ENCODE data around the gene TMEM131. TPM values are rescaled to one million over a fixed set of nuclear protein-coding genes. Genes with fewer than 3 reads are reported as not detected.

Gene TMEM131
- total RNA-seq, 1 donor from 2014 or later: 43.9 TPM

DNA sequence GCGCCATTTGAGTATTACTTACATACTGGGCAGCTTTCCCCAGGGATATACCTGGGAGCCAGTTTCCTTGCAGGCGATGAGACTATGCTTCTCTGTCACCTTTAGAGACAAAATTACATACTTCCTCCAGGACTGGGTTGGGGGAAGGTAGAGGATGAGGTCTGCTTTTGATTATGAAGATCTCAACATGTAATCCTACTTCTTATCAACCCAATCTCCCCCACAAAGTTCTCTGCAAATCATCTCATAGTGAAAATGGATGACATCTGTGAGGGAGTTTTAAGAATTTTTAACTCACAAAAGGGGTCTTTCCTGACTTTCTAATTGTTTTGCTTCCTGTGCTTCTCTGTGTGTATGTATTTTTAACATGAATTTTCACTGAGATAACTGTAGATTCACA, 81.9 kb downstream of the TMEM131 start:
- no peak for DNase-seq (ENCODE audit: low read depth, low spot score)
- peaks cover 19% of the 10 kb centered on the region for H3K36me3 Mint-ChIP-seq (ENCODE audit: low read depth)
- H3K9me3 Mint-ChIP-seq: peaks cover 2% of the 10 kb centered on the region
- no peak overlapping the region for H3K27ac Mint-ChIP-seq (ENCODE audit: unreplicated experiment)
- no peaks in the 10 kb centered on the region for H3K27me3 Mint-ChIP-seq (ENCODE audit: low read depth)
- H3K4me3 Mint-ChIP-seq: no peak overlapping the region
- H3K4me1 Mint-ChIP-seq: no peaks in the 10 kb centered on the region
- TF ChIP-seq, protein P1, sequence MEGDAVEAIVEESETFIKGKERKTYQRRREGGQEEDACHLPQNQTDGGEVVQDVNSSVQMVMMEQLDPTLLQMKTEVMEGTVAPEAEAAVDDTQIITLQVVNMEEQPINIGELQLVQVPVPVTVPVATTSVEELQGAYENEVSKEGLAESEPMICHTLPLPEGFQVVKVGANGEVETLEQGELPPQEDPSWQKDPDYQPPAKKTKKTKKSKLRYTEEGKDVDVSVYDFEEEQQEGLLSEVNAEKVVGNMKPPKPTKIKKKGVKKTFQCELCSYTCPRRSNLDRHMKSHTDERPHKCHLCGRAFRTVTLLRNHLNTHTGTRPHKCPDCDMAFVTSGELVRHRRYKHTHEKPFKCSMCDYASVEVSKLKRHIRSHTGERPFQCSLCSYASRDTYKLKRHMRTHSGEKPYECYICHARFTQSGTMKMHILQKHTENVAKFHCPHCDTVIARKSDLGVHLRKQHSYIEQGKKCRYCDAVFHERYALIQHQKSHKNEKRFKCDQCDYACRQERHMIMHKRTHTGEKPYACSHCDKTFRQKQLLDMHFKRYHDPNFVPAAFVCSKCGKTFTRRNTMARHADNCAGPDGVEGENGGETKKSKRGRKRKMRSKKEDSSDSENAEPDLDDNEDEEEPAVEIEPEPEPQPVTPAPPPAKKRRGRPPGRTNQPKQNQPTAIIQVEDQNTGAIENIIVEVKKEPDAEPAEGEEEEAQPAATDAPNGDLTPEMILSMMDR (conservative IDR thresholded peaks at IDR 0.05): no peak

DNA sequence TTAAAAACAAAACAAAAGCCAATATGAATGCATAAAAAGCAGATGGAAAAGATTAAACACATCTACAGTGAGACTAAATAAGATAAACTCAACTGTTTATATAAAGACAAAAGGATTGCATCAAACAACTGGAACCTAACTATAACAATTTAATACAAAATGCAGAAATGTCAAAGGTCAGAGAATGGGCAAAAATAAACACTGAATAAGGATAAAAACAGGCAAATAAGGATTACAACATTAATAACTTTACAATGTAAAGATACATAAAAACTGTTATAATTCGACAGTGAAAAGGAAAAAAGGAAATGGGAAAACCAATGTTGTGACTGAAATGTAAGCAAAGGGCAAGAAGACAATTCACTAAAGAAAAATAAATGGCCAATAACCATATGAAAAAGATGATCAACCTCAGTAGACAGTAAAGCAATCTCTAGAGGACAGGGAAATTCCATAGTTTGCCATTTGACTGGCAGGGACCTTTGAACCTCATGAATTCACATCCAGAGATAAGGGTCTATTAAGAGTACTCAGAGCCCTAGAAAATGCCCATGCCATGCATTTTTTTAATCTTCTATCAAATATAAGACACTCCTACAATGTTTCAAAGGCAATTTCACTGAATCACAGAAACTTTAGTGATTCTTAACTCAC, 83.7 kb downstream of the TMEM131 start:
- Mint-ChIP-seq H3K4me1 (no peaks in the 10 kb centered on the region), H3K36me3 (ENCODE audit: low read depth) (peaks cover 16% of the 10 kb centered on the region), H3K27ac (ENCODE audit: unreplicated experiment) (no peak overlapping the region), H3K27me3 (ENCODE audit: low read depth) (no peaks in the 10 kb centered on the region), H3K9me3 (peaks cover 2% of the 10 kb centered on the region), H3K4me3 (no peak overlapping the region)
- no peak for DNase-seq (ENCODE audit: low read depth, low spot score)
- TF ChIP-seq, protein P1 (conservative IDR thresholded peaks at IDR 0.05): no peak

DNA sequence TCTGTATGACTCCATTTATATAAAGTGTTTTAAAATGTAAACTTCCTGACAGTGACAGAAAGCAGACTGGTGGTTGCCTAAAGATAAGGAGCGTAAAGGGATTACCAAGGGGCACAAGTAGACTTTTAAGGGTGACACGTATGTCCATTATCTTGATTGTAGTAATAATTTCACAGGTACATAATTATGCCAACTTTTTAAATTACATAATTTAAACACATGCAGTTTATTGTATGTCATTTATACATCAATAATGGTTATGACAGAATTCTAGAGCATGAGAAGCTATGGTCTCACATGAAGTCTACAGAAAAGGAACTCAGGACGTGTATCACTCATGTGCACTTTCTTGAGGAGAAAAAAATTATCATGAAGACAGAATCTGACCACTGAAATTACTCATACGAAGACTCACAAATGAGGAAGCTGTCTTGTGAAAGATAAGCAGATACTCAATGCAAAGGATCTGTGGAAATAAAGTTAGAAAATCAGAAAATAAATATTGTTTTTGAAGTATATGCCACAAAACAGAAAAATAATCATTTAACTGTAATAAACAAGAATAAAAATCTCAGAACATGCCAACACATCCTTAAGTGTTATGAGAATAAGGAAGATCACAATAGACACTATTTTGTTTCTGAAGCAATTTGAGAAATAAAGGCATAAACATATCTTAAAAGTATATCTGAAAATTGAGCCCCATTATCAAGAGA, 84.4 kb downstream of the TMEM131 start:
- TF ChIP-seq, protein P1 (conservative IDR thresholded peaks at IDR 0.05): no peak
- peaks cover 20% of the 10 kb centered on the region for H3K36me3 Mint-ChIP-seq (ENCODE audit: low read depth)

DNA sequence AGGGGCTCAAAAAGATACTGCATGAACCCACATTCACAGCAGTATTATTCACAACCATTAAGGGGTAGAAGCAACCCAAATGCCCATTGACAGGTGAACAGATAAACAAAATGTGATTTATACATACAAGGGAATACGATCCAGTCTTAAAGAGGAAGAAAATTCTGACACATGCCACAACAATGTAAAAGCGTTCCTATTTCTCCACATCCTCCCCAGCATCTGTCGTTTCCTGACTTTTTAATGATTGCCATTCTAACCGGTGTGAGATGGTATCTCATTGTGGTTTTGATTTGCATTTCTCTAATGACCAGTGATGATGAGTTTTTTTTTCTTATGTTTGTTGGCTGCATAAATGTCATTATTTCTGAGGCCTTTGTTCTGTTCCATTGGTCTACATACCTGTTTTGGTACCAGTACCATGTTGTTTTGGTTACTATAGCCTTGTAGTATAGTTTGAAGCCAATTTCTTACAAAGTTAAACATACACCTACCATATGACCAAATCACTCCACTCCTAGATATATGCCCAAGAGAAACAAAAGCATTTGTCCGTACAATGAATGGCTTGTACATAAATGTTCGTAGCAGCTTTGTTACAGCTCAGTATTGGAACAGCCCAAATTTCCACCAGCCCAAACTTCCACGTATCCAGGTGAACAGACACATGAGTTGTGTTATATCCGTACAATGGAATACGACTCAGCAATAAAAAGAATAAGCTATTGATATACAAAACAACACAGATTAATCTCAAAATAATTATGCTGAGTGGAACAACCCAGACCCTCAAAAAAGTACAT, 85.1 kb downstream of the TMEM131 start:
- no peaks in the 10 kb centered on the region for H3K4me1 Mint-ChIP-seq
- no peak for DNase-seq (ENCODE audit: low read depth, low spot score)
- H3K4me3 Mint-ChIP-seq: no peak overlapping the region
- H3K27ac Mint-ChIP-seq (ENCODE audit: unreplicated experiment): no peak overlapping the region
- TF ChIP-seq, protein P1 (conservative IDR thresholded peaks at IDR 0.05): no peak
- H3K9me3 Mint-ChIP-seq: peaks cover 2% of the 10 kb centered on the region
- H3K27me3 Mint-ChIP-seq (ENCODE audit: low read depth): no peaks in the 10 kb centered on the region
- H3K36me3 Mint-ChIP-seq (ENCODE audit: low read depth): peaks cover 23% of the 10 kb centered on the region

More for the DNA sequence above, 84.4 kb downstream of the TMEM131 start:
- Mint-ChIP-seq H3K4me3 (no peak overlapping the region), H3K4me1 (no peaks in the 10 kb centered on the region), H3K27me3 (ENCODE audit: low read depth) (no peaks in the 10 kb centered on the region), H3K27ac (ENCODE audit: unreplicated experiment) (no peak overlapping the region), H3K9me3 (peaks cover 2% of the 10 kb centered on the region)
- no peak for DNase-seq (ENCODE audit: low read depth, low spot score)

DNA sequence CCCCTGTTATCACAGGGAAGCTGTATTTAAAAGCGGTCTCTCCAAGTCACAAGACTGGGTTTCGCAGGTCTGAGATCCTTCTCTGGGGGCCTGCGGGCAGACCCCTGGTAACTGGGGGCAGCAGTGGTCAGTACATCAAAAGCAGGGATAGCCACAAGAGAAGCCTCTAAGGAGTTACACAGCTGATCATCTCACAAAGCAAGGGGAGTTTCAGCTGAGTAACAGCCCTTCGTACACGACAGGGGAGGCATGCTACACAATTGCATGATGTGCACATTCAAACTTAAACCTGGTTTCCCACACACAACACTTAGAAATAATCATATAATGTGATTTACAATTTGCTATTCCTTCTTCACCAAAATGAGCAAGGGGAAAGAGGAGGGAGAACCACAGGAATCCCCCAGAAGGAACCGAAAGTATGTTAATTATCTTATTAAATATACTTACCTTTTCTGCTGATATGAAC, 87.5 kb downstream of the TMEM131 start:
- Mint-ChIP-seq H3K36me3 (ENCODE audit: low read depth) (peaks cover 28% of the 10 kb centered on the region), H3K4me1 (no peaks in the 10 kb centered on the region), H3K27ac (ENCODE audit: unreplicated experiment) (no peak overlapping the region), H3K27me3 (ENCODE audit: low read depth) (no peaks in the 10 kb centered on the region), H3K4me3 (no peak overlapping the region), H3K9me3 (peaks cover 2% of the 10 kb centered on the region)
- no peak for DNase-seq (ENCODE audit: low read depth, low spot score)
- TF ChIP-seq, protein P1 (conservative IDR thresholded peaks at IDR 0.05): no peak

All from neural crest cell (in vitro differentiated cells).